Stomach (tissue), 4 donors: Measurements from ENCODE around the gene C12orf50.

Experiments
- EP300 ChIP-seq: sonication (generic); formaldehyde crosslinking; IDR thresholded peaks from one replicate; pipeline ENCODE4 v1.6.1; 2017; ENCODE audit warnings: antibody characterized with exemption
- POLR2A ChIP-seq, 4 donors: fragments of 450-650 bp; IDR thresholded peaks; one replicate each; pipeline ENCODE4 v1.6.1; 2016; ENCODE audit warnings: antibody characterized with exemption in 4 of 4, control low read depth in 2 of 4, mild to moderate bottlenecking in 1 of 4, moderate library complexity in 1 of 4
- POLR2AphosphoS5 ChIP-seq, 3 donors: sonication (generic); formaldehyde crosslinking; IDR thresholded peaks; one replicate each; pipeline ENCODE4 v1.6.1; 2016; ENCODE audit warnings: antibody characterized with exemption in 3 of 3
- TF ChIP-seq, protein P1 (sequence below), 7 experiments: fragments of 450-650 bp in 4 of 7; fragments of 200-600 bp in 3 of 7; sonication (generic) in 3 of 7; IDR thresholded peaks; one replicate each; pipeline ENCODE4 v1.5.1; 2016 to 2019; ENCODE audit warnings: antibody characterized with exemption in 7 of 7, control low read depth in 2 of 7, mild to moderate bottlenecking in 1 of 7

GRCh38 chr12:87967871-87968270 lies 61.3 kb downstream of the C12orf50 start:
- no peak for TF ChIP-seq POLR2AphosphoS5 (IDR thresholded peaks at IDR 0.05)
- TF ChIP-seq, protein P1, sequence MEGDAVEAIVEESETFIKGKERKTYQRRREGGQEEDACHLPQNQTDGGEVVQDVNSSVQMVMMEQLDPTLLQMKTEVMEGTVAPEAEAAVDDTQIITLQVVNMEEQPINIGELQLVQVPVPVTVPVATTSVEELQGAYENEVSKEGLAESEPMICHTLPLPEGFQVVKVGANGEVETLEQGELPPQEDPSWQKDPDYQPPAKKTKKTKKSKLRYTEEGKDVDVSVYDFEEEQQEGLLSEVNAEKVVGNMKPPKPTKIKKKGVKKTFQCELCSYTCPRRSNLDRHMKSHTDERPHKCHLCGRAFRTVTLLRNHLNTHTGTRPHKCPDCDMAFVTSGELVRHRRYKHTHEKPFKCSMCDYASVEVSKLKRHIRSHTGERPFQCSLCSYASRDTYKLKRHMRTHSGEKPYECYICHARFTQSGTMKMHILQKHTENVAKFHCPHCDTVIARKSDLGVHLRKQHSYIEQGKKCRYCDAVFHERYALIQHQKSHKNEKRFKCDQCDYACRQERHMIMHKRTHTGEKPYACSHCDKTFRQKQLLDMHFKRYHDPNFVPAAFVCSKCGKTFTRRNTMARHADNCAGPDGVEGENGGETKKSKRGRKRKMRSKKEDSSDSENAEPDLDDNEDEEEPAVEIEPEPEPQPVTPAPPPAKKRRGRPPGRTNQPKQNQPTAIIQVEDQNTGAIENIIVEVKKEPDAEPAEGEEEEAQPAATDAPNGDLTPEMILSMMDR (IDR thresholded peaks at IDR 0.05), result no peak
- no peak for TF ChIP-seq POLR2A (IDR thresholded peaks at IDR 0.05)
- TF ChIP-seq EP300, result no peak
